ENCODE measurements around the gene LRFN3. TPM values are rescaled to one million over a fixed set of nuclear protein-coding genes. Genes with fewer than 3 reads are reported as not detected.

Gene LRFN3, protein sequence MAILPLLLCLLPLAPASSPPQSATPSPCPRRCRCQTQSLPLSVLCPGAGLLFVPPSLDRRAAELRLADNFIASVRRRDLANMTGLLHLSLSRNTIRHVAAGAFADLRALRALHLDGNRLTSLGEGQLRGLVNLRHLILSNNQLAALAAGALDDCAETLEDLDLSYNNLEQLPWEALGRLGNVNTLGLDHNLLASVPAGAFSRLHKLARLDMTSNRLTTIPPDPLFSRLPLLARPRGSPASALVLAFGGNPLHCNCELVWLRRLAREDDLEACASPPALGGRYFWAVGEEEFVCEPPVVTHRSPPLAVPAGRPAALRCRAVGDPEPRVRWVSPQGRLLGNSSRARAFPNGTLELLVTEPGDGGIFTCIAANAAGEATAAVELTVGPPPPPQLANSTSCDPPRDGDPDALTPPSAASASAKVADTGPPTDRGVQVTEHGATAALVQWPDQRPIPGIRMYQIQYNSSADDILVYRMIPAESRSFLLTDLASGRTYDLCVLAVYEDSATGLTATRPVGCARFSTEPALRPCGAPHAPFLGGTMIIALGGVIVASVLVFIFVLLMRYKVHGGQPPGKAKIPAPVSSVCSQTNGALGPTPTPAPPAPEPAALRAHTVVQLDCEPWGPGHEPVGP
- 2.3 and 9.5 TPM in 2 replicates for total RNA-seq (ENCODE audit: low replicate concordance)

DNA sequence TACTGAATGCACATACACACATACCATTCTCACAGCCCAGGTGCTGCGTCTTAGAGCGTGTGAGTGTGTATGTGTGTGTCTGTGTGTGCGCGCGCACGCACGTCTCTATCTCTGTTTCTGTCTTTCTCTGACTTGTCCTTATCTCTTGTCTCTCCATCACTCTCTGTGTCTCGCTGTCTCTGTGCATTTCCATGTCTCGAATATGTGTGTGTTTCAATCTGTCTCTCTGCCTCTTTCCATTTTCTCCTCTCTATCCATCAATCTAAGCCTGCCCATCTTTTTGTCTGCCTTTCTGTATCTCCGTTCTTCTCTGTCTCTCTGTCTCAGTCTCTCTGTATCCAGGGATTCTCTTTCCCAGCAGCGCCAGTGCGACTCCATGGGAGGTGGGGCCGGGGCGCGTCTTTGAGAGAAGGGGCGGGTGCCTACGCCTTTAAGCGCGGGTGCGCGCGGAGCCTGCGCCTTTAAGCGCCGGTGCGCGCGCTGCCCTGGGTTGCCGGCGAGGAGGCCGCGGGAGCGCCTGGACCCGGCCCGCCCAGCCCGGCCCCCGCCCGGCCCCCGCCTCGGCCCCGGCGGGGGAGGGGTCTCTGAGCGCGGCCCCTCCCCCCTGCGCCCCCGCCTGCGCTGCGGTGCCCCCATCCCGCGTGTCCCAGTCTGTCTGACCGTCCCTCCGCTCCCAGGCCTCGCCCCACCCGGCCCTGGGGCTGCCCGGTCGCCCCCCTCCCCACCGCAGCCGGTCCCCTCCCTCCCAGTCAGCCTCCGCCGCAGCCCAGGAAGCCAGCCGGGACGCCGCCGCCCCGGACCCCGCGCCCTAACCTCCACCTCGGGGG, at the start of gene LRFN3:
Gene LRFN3 (plus strand): TSS at position 464 of the 827 bp plus-strand sequence. CDS start 3,052 bp downstream, outside the sequence.
- Histone ChIP-seq H3K27me3 (no peaks in the 10 kb centered on the region), H3K79me2 (ENCODE audit: low read depth) (peaks cover 16% of the 10 kb centered on the region), H3F3A (ENCODE audit: low read depth) (peaks cover 9% of the 10 kb centered on the region), H3K36me3 (no peaks in the 10 kb centered on the region), H3K27ac (no peak within 1 kb of the TSS), H3K4me3 (peak within 1 kb of the TSS; percentile 99), H4K20me1 (ENCODE audit: low read depth) (peaks cover 25% of the 10 kb centered on the region), H3K4me2 (peak within 1 kb of the TSS; percentile 92), H3K9ac (peak within 1 kb of the TSS; percentile 75), H3K9me3 (ENCODE audit: low read depth) (no peaks in the 10 kb centered on the region), H2AFZ (replicated peaks) (peak within 1 kb of the TSS; percentile 89), H3K4me1 (peaks cover 8% of the 10 kb centered on the region)
- peak; percentile 95 for DNase-seq (ENCODE audit: low spot score)
- Mint-ChIP-seq H3K4me3 (peak within 1 kb of the TSS; percentile 89), H3K27me3 (ENCODE audit: insufficient read depth, low read depth) (peaks cover 4% of the 10 kb centered on the region), H3K27ac (peak within 1 kb of the TSS; percentile 5), H3K9me3 (no peaks in the 10 kb centered on the region), H3K4me1 (peaks cover 33% of the 10 kb centered on the region), H3K36me3 (peaks cover 3% of the 10 kb centered on the region)
- TF ChIP-seq EZH2phosphoT487 (IDR thresholded peaks at IDR 0.05) (no peak), EZH2 (IDR thresholded peaks at IDR 0.05) (no peak)
- TF ChIP-seq, protein P1, sequence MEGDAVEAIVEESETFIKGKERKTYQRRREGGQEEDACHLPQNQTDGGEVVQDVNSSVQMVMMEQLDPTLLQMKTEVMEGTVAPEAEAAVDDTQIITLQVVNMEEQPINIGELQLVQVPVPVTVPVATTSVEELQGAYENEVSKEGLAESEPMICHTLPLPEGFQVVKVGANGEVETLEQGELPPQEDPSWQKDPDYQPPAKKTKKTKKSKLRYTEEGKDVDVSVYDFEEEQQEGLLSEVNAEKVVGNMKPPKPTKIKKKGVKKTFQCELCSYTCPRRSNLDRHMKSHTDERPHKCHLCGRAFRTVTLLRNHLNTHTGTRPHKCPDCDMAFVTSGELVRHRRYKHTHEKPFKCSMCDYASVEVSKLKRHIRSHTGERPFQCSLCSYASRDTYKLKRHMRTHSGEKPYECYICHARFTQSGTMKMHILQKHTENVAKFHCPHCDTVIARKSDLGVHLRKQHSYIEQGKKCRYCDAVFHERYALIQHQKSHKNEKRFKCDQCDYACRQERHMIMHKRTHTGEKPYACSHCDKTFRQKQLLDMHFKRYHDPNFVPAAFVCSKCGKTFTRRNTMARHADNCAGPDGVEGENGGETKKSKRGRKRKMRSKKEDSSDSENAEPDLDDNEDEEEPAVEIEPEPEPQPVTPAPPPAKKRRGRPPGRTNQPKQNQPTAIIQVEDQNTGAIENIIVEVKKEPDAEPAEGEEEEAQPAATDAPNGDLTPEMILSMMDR (IDR thresholded peaks at IDR 0.05): no peak

DNA sequence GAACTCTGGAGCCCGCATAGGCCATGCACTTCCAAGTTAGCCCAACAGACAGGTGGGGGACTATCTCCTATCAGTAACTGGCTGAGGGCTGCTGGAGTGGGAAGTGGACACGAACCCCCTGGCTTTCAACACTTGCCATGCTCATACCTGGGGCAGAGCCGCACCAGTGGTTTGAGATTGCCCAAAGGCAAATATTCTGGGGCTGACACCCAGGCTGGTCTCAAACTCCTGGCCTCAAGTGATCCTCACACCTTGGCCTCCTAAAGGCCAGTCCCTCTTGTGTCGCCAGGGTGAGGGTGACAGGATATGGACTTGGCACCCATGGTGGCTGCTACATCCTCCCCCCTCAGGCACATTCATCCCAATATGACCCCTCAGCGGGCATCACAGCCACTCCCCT, 49.0 kb upstream of the LRFN3 start:
- H3F3A ChIP-seq (ENCODE audit: low read depth): no peaks in the 10 kb centered on the region
- no peaks in the 10 kb centered on the region for H3K4me1 ChIP-seq
- Mint-ChIP-seq H3K4me3 (no peak overlapping the region), H3K27ac (no peak overlapping the region), H3K36me3 (peaks cover 17% of the 10 kb centered on the region), H3K9me3 (no peaks in the 10 kb centered on the region), H3K27me3 (ENCODE audit: insufficient read depth, low read depth) (peaks cover 2% of the 10 kb centered on the region), H3K4me1 (no peaks in the 10 kb centered on the region)
- H3K4me2 ChIP-seq: no peak overlapping the region
- no peaks in the 10 kb centered on the region for H3K27me3 ChIP-seq
- H3K9me3 ChIP-seq (ENCODE audit: low read depth): no peaks in the 10 kb centered on the region
- H2AFZ ChIP-seq (replicated peaks): no peak overlapping the region
- H3K4me3 ChIP-seq: no peak overlapping the region
- H3K36me3 ChIP-seq: no peaks in the 10 kb centered on the region
- no peaks in the 10 kb centered on the region for H4K20me1 ChIP-seq (ENCODE audit: low read depth)
- H3K9ac ChIP-seq: no peak overlapping the region
- no peak for DNase-seq (ENCODE audit: low spot score)
- TF ChIP-seq EZH2phosphoT487 (IDR thresholded peaks at IDR 0.05): no peak
- TF ChIP-seq, protein P1 (IDR thresholded peaks at IDR 0.05): no peak
- TF ChIP-seq EZH2 (IDR thresholded peaks at IDR 0.05): no peak
- no peak overlapping the region for H3K27ac ChIP-seq
- H3K79me2 ChIP-seq (ENCODE audit: low read depth): no peaks in the 10 kb centered on the region

DNA sequence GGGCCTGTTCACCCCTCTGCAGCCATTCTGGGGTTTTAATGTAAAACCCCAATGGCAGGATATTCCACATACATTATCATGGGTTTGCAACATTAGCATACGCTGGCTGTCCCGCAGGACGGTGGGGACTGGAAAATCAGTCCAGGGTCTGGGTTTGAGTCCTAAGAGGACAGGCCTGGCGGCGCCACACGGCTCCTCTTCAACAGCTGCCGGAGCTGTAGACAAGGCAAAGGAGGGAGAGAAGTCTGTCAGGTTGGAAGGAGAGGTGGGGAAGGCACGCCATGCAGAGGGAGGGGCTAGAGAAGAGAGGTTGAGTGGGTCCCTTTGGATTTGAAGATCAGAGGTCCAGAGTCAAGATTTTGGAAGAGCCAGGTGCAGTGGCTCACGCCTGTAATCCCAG, 47.8 kb upstream of the LRFN3 start:
- no peak overlapping the region for H3K27ac Mint-ChIP-seq
- Histone ChIP-seq H3K36me3 (no peaks in the 10 kb centered on the region), H3K9ac (no peak overlapping the region), H2AFZ (replicated peaks) (no peak overlapping the region), H3K9me3 (ENCODE audit: low read depth) (no peaks in the 10 kb centered on the region), H3K27me3 (no peaks in the 10 kb centered on the region), H3K4me1 (no peaks in the 10 kb centered on the region), H3K4me2 (no peak overlapping the region), H4K20me1 (ENCODE audit: low read depth) (no peaks in the 10 kb centered on the region), H3K4me3 (no peak overlapping the region), H3F3A (ENCODE audit: low read depth) (no peaks in the 10 kb centered on the region), H3K27ac (no peak overlapping the region), H3K79me2 (ENCODE audit: low read depth) (no peaks in the 10 kb centered on the region)
- H3K36me3 Mint-ChIP-seq: peaks cover 19% of the 10 kb centered on the region
- no peak for DNase-seq (ENCODE audit: low spot score)
- H3K4me3 Mint-ChIP-seq: peak overlapping the region; percentile 68
- TF ChIP-seq, protein P1 (IDR thresholded peaks at IDR 0.05): no peak
- TF ChIP-seq EZH2phosphoT487 (IDR thresholded peaks at IDR 0.05): no peak
- TF ChIP-seq EZH2 (IDR thresholded peaks at IDR 0.05): no peak
- H3K4me1 Mint-ChIP-seq: no peaks in the 10 kb centered on the region
- H3K27me3 Mint-ChIP-seq (ENCODE audit: insufficient read depth, low read depth): peaks cover 2% of the 10 kb centered on the region
- H3K9me3 Mint-ChIP-seq: no peaks in the 10 kb centered on the region

All from neural progenitor cell (in vitro differentiated cells).